H1 (cell line): ENCODE data around the gene FNDC5. TPM values are rescaled to one million over a fixed set of nuclear protein-coding genes. Genes with fewer than 3 reads are reported as not detected.

ENCODE experiments used
- ASH2L ChIP-seq: fragments of 200-600, 300-600 bp; sonication (generic); IDR thresholded peaks from one replicate; pipeline ENCODE4 v1.7.1; 2017; ENCODE audit warnings: low read length
- CHD2 ChIP-seq: IDR thresholded peaks from 2 replicates; pipeline ENCODE4 v1.6.1; 2012; ENCODE audit warnings: low read length, improper control_type of control experiment
- NRF1 ChIP-seq: IDR thresholded peaks from 2 replicates; pipeline ENCODE4 v1.6.1; 2011; ENCODE audit warnings: mild to moderate bottlenecking, low read depth, low read length, improper control_type of control experiment
- SP2 ChIP-seq: IDR thresholded peaks from 2 replicates; pipeline ENCODE4 v1.6.1; 2012; ENCODE audit warnings: mild to moderate bottlenecking, low read length, inconsistent platforms
- ZNF274 ChIP-seq: IDR thresholded peaks from 2 replicates; pipeline ENCODE4 v1.7.0; 2012; ENCODE audit warnings: low read length, borderline replicate concordance; ENCODE audit errors: extremely low read depth
- polyA plus RNA-seq, 7 experiments: library from polyadenylated mRNA; depleted of rRNA in 3 of 7; stranded (reverse) in 5 of 7; unstranded in 2 of 7; fragments of >200 nt in 5 of 7; fragments of 200-250 nt in 2 of 7; gene quantifications; 1 replicate in 5 of 7; 2 replicates in 1 of 7; 4 replicates in 1 of 7; pipeline versions ENCODE4 v1.2.1 to v1.2.3, GENCODE V29; 2011 to 2013; ENCODE audit warnings: missing spikeins in 2 of 7, mixed read lengths in 2 of 7
- total RNA-seq: library from RNA; stranded (reverse); fragmentation: NEBNext Ultra II Directional; extraction: Animal tissue kit (Norgen Biotek cat#: 25700); gene quantifications from 2 replicates; pipeline ENCODE4 v1.2.1, GENCODE V29; 2021

The FNDC5 gene
- total and polyA plus RNA-seq, 2 of the 8 experiments (the other 6 are each of a cell fraction or from before 2014, with no cell fraction given): 1.8 to 2.0 TPM

DNA sequence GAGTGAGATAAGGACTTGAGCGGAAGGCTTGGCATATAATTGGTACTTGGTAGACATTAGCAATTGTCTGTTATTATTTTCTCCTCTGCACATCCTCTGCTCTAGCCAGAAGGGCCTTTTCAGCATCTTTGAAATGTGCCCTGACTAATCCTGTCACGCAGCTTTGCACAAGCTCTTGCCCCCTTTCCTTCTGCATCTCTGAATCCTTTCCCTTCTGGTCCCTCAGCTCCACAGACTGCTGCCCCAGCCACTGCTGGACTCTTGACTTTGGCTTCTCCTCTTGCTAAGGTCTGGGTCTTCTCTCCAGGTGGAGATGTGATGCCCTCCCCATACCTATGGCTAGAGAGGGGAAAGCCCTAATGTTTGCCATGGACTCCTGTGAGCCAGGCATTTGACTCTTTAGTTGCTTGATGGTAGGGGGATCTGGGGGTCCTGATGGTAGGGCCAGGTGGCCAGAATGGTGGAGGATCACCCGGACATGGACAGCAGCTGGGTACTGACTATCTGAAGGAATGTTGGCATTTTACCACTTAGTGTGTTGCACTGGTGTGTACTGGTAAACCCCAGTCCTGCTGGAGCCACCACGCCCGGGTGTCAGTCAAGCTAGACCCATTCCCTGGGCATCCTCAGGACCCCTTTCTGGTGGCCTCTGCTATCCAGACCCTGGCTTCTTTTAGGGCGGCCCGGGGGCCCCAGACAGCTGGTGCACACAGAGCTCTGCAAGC, 20.0 kb upstream of the FNDC5 start (continued):
- no peak for TF ChIP-seq CHD2
- no peak for TF ChIP-seq ASH2L
- TF ChIP-seq ZNF274: no peak
- TF ChIP-seq SP2: no peak
- TF ChIP-seq NRF1: no peak
- TF ChIP-seq, all 59 proteins: peak for 0
